ENCODE measurements around the gene CST7.

DNA sequence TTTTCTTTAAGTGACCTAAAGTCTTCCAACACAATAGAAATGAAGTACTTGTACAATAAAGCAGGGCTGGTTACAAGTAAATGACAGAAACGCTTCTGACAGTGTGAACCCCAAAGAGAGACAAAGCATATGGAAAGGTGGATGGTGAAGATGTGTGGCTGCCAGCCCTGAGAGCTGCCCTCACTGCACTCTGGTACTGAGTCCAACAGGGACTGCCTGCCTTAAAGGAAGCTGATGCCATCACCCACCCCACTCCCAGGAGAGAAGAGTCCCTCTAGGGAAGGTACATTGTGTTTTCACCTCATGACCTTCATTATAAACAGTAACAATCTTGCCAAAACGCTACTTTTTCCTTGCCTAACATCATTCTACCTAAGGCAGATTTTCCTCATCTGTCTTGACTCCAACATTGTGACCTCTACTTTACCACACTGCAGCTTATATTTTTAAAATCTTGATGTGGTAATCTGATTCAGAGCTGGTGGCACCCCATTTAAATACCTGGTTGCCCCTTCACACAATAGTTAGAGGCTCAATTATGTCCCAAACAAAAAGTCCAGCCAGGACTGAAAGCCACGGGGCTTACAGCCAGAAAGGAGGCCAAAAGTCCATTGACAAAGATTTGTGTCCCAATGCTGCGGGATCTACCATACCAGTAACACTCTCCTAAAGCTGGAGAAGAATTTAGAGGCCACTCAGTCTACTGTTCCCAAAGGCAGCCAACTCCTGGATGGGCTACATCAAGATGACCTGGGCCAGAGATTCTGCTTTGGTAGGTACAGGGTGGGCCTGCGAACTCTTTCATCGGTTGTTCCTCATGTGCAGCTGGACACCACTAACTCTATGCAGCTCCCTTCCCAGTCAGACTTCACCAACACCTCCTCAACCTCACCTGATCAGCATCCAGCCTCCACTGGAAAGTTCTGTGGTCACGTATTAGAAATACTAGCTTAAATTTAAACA lies 39.1 kb downstream of the CST7 start:
- TF ChIP-seq, protein P1, sequence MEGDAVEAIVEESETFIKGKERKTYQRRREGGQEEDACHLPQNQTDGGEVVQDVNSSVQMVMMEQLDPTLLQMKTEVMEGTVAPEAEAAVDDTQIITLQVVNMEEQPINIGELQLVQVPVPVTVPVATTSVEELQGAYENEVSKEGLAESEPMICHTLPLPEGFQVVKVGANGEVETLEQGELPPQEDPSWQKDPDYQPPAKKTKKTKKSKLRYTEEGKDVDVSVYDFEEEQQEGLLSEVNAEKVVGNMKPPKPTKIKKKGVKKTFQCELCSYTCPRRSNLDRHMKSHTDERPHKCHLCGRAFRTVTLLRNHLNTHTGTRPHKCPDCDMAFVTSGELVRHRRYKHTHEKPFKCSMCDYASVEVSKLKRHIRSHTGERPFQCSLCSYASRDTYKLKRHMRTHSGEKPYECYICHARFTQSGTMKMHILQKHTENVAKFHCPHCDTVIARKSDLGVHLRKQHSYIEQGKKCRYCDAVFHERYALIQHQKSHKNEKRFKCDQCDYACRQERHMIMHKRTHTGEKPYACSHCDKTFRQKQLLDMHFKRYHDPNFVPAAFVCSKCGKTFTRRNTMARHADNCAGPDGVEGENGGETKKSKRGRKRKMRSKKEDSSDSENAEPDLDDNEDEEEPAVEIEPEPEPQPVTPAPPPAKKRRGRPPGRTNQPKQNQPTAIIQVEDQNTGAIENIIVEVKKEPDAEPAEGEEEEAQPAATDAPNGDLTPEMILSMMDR (IDR thresholded peaks at IDR 0.05; ENCODE audit: insufficient read depth, low read depth, low read length) = no peak
- no peak for TF ChIP-seq EZH2 (IDR thresholded peaks at IDR 0.05; ENCODE audit: insufficient read depth, low read length)
